GM12865 (cell line): Measurements from ENCODE around the gene TSNAX.
A peak's percentile ranks its signal among the peaks of the same experiment; 100 is the strongest.

Experiments used
- DNase-seq: peaks from one replicate; pipeline ENCODE4 v3.0.0; 2010; ENCODE audit warnings: low read depth
- H3K4me3 ChIP-seq: 2 replicates; pipeline ENCODE4 v1.5.1; 2011; ENCODE audit warnings: mild to moderate bottlenecking, low read depth, low read length, control low read depth
- CTCF ChIP-seq: IDR thresholded peaks from 2 replicates; pipeline ENCODE4 v1.5.1; 2011; ENCODE audit warnings: low read length, control low read depth, low read depth, inconsistent platforms; ENCODE audit not compliant: insufficient read depth; ENCODE audit errors: missing control alignments

Gene TSNAX

GRCh38 chr1:231596337-231596791, 67.9 kb downstream of the TSNAX start:
- no peak for DNase-seq
- no peak for TF ChIP-seq CTCF
- no peak overlapping the region for H3K4me3 ChIP-seq

GRCh38 chr1:231597971-231598370, 69.5 kb downstream of the TSNAX start:
- no peak for TF ChIP-seq CTCF
- DNase-seq: no peak
- no peak overlapping the region for H3K4me3 ChIP-seq

GRCh38 chr1:231600458-231600976, 72.0 kb downstream of the TSNAX start:
- H3K4me3 ChIP-seq: no peak overlapping the region
- no peak for TF ChIP-seq CTCF
- no peak for DNase-seq

- H3K4me3 ChIP-seq: no peak overlapping the region
- no peak for DNase-seq
- TF ChIP-seq CTCF: no peak
Measured at GRCh38 chr1:231601824-231602672, 73.6 kb downstream of the TSNAX start.

GRCh38 chr1:231602673-231602984, 74.2 kb downstream of the TSNAX start:
- no peak for DNase-seq
- TF ChIP-seq CTCF: no peak
- H3K4me3 ChIP-seq: no peak overlapping the region

GRCh38 chr1:231603598-231604275, 75.3 kb downstream of the TSNAX start:
- DNase-seq: peak; percentile 58

More at GRCh38 chr1:231603598-231604275, 75.3 kb downstream of the TSNAX start:
- TF ChIP-seq CTCF: peak; percentile 56
- H3K4me3 ChIP-seq: peak overlapping the region; percentile 73
